Peyer's patch (tissue), 4 donors: ENCODE measurements around the gene PTTG2.

Experiments
- POLR2A ChIP-seq, 2 donors: fragments of 450-650 bp; IDR thresholded peaks; one replicate each; pipeline ENCODE4 v1.5.1; 2017; ENCODE audit warnings: antibody characterized with exemption in 2 of 2, mild to moderate bottlenecking in 2 of 2, moderate library complexity in 2 of 2
- TF ChIP-seq, protein P1 (sequence below), 6 experiments: fragments of 450-650 bp in 4 of 6; fragments of 200-600 bp in 2 of 6; sonication (generic) in 1 of 6; IDR thresholded peaks; one replicate each; pipeline ENCODE4 v1.5.1; 2017 to 2019; ENCODE audit warnings: antibody characterized with exemption in 6 of 6, mild to moderate bottlenecking in 3 of 6, moderate library complexity in 1 of 6

DNA sequence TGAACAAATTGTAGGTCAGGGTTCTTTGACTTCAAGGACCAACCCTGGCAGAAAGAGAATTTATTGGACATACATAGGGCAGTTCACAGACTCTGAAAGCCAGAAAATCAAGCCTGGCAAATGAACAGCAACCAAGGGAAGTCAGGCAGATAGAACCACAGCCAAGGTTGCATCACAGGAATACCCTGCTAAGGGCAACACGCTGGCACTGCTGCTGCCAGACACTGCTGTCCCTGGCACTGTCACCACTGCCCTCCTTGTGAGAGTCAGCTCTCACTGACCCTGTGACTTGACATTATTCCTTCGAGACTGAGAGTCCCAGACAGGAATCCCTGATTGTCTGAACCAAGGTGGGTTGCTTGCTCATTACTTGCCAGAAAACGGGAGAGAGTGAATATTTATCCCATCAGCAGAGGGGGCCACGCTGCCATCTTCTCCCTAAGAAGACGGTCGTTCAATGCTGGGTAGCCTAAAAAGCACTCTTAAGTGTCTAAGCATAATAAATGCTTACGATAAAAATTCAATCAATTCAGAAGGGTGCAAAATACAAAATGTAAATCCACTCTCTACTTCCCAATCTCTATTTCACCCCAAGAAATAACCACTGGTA lies 23.2 kb upstream of the PTTG2 start:
- TF ChIP-seq, protein P1, sequence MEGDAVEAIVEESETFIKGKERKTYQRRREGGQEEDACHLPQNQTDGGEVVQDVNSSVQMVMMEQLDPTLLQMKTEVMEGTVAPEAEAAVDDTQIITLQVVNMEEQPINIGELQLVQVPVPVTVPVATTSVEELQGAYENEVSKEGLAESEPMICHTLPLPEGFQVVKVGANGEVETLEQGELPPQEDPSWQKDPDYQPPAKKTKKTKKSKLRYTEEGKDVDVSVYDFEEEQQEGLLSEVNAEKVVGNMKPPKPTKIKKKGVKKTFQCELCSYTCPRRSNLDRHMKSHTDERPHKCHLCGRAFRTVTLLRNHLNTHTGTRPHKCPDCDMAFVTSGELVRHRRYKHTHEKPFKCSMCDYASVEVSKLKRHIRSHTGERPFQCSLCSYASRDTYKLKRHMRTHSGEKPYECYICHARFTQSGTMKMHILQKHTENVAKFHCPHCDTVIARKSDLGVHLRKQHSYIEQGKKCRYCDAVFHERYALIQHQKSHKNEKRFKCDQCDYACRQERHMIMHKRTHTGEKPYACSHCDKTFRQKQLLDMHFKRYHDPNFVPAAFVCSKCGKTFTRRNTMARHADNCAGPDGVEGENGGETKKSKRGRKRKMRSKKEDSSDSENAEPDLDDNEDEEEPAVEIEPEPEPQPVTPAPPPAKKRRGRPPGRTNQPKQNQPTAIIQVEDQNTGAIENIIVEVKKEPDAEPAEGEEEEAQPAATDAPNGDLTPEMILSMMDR (IDR thresholded peaks at IDR 0.05) = no peak
- no peak for TF ChIP-seq POLR2A (IDR thresholded peaks at IDR 0.05)
